Cerebellar nuclear complex (tissue), 1 donor: Measurements from ENCODE around the gene ZNF787.
"Not testable (repeated sequence)": the region's sequence is repeated elsewhere in the genome, so short reads cannot be mapped to it uniquely, and the experiment has no call there.

ENCODE experiments used
- DNase-seq, 2 experiments: peaks; one replicate each; lab custom pipeline; 2025; lab: John Stamatoyannopoulos, UW

Gene ZNF787

GRCh38 chr19:56105831-56106396, 15.2 kb downstream of the ZNF787 start:
- not testable (repeated sequence) for DNase-seq

- no peak for DNase-seq
Measured at GRCh38 chr19:56105090-56105701, 15.9 kb downstream of the ZNF787 start.

- no peak for DNase-seq
Measured at GRCh38 chr19:56104423-56104822, 16.7 kb downstream of the ZNF787 start.

DNA sequence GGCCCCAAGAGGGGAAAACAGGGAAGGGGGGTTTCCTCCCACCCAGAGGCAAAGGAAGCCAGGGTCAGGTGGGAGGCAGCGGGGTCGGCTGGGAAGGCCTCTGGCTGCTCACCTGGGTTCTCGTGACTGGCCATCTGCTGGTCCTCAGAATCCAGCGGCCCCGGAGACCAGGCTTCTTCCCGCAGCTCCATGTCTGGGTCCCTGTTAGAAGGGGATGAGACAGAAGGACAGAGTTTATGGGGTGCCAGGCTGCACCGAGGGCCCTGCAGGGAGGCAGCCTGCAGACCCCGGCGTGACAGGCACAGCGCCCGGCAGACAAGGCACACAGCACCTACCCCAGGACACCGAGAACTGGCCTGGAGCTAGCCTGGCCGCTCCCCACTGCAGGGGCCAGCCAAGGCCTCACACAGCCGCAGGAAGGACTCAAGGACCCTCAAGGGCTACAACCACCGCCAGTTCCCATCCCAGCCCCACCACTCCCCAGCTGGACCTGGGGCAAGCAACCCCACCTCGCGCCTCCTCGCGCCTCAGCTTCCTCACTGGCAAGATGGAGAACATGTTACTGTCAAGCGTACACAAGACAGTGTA, 18.0 kb downstream of the ZNF787 start:
- DNase-seq, result no peak

GRCh38 chr19:56101746-56102535, 19.2 kb downstream of the ZNF787 start:
- DNase-seq, result no peak

DNA sequence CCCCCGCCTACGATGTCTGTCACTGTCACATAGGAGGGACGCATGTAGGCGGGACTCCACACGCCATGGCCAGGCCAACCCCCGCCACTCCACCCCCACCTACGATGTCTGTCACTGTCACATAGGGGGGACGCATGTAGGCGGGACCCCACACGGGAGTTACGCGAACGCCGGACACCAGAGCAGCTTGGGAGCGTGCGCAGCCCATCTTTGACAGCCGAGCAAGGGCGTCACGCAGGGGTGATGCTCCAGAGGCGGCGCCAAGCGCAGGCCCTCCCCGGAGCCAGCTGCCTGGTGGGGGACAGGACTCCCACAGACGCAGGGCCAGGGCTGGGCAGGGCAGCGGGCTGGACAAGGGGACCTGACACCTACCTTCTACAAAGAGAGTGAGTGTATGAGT, 20.0 kb downstream of the ZNF787 start:
- no peak for DNase-seq

GRCh38 chr19:56099638-56100539, 21.2 kb downstream of the ZNF787 start:
- no peak for DNase-seq

GRCh38 chr19:56098731-56099568, 22.1 kb downstream of the ZNF787 start:
- no peak for DNase-seq

DNA sequence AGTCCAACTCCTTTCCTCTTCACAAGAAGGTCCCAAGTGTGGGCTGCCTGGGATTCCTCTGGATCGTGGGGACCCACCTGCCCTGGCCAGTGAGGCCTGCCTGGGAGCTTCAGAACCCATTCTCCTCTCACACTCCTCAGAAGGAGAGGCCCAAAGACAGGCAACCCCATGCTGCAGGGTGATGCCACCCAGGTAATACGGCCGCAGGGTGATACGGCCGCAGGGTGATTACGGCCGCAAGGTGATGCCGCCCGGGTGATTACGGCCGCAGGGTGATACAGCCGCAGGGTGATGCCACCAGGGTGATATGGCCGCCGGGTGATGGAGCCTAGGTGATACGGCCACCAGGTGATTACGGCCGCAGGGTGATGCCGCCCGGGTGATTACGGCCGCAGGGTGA, 22.9 kb downstream of the ZNF787 start:
- DNase-seq, result not testable (repeated sequence)

DNA sequence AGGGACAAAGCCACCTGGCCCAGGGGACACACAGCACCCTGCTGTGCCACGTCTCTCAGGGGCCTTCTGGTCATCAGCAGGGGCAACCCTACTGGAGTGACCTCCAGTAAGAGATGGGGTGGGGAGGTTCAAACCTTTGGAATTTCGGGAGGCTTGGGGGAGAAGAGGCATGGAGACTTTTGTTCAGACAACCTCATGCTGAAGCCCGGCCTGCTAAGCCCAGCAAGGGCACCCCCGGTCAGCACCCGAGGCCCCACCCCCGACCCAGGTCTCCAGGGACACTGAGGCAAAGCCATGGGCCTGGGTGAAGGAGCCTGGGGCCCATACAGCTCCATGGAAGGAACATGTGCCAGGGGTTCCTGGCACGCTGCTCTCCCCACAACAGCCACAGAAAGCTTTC, 23.3 kb downstream of the ZNF787 start:
- no peak for DNase-seq

- no peak for DNase-seq
Measured at GRCh38 chr19:56097306-56097705, 23.8 kb downstream of the ZNF787 start.

- DNase-seq, result no peak
Measured at GRCh38 chr19:56096665-56097064, 24.4 kb downstream of the ZNF787 start.

- no peak for DNase-seq
Measured at GRCh38 chr19:56094449-56094848, 26.6 kb downstream of the ZNF787 start.

DNA sequence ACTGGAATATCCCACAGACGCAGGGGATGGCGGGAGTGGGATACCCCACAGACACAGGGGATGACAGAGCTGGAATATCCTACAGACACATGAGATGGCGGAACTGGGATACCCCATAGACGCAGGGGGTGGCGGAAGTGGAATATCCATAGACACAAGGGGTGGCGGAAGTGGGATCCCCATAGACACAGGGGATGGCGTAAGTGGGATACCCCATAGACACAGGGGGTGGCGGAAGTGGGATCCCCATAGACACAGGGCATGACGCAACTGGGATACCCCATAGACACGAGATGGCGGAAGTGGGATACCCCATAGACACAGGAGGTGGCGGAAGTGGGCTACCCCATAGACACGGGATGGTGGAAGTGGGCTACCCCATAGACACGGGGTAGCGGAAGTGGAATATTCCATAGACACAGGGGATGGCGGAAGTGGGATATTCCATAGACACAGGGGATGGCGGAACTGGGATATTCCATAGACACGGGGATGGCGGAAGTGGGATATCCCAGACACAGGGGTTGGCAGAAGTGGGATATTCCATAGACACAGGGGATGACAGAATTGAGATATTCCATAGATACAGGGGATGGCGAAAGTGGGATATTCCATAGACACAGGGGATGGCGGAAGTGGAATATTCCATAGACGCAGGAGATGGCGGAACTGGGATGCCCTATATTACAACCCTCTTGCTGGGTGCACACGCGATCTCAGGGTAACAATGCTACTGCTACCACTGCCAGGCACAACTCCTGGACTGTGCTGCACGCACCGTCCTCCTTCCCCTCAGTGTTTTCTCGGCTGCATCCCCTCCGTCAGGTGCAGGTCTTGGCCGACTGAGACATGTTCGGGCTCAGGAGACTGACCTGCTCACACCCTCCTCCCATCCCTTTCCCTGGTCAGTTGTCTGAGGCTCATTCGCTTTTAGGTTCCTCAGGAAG, 28.1 kb downstream of the ZNF787 start:
- no peak for DNase-seq

DNA sequence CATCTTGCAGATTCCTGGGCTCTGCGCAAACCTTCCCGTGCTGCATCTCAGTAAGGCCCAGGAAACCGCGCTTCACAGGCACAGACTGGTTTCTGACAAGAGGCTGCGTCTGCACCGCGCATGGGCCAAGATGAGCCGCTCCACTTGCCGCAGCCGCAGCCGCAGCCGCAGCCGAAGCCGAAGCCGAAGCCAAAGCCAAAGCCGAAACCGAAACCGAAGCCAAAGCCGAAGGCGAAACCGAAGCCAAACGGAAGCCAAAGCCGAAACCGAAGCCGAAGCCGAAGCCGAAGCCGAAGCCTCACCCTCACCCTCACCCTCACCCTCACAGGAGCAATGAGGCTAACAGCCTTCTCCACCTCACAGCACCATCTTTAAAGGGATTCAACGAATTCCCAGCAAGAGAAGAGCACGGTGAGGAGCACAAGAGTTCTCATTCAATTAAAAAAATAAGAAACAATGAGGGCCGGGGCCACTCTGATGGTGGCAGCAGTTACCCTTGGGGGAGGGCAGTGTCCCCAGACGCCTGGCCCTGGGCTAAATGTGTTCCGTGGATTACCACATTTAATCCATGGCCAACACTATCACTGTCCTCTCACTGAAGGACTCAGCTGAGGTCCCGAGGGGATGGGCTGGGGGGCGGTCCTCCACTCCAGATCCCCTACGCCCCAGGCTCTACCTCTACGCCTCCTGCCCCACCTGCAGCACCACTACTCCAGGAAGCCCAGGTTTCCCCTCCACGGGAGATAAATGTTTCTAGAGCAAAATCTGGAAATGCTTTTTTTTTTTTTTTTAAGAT, 29.1 kb downstream of the ZNF787 start:
- no peak for DNase-seq

GRCh38 chr19:56091066-56091490, 30.0 kb downstream of the ZNF787 start:
- DNase-seq, result no peak

GRCh38 chr19:56089344-56089743, 31.8 kb downstream of the ZNF787 start:
- DNase-seq, result no peak

- DNase-seq, result no peak
Measured at GRCh38 chr19:56088497-56089215, 32.4 kb downstream of the ZNF787 start.
